ENCODE measurements around the gene FBXW11. TPM values are rescaled to one million over a fixed set of nuclear protein-coding genes. Genes with fewer than 3 reads are reported as not detected.

FBXW11 gene
- total and polyA plus RNA-seq, 2 of the 13 experiments (the other 11 are each of a cell fraction or from before 2014, with no cell fraction given): 31.7 to 53.6 TPM

DNA sequence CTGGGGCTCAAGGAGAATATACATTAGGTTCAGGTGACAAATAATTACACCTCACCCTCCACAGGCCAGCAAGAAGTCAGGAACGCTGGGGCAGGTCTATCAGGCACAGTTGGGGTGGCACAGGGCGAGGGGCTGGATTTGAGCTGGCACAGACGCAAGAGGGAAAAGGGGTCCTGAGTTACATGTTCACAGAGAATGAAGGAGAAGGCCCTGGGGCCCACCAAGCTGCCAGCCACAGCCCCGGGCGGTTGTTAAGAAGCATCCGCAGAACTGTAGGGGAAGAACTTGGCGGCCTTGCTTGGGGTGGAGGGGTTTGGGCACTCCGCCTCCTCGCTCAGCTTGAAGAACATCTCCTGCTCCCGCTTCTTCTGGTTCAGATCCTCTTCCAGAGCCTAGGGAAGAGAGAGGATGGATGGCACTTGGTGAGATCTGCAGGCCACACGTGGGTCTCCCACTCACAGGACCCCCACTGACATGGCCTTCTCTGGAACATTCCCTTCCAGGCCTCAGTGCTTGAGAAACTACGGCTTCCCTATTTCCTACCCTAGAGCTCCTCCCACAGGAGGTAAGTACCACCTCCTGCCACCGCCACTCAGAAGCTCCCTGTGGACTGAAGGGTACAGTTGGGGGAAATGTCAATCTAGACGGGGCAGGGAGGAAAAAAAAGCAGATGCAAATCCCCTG lies 38.3 kb upstream of the FBXW11 start:
- Histone ChIP-seq H3K36me3 (replicated peaks in 1 of 2; ENCODE audit: control insufficient read depth in 1 of 2, insufficient read depth in 2 of 2, low read length in 2 of 2) (no peaks in the 10 kb centered on the region; a peak in 1 of 5 replicates), H3K4me3 (replicated peaks in 1 of 3; ENCODE audit: insufficient read depth in 1 of 3, low read depth in 2 of 3, low read length in 3 of 3) (no peak overlapping the region), H3K9me3 (ENCODE audit: low read length) (no peaks in the 10 kb centered on the region), H3K4me1 (ENCODE audit: insufficient read depth, low read length) (peaks cover 20% of the 10 kb centered on the region), H3K4me2 (ENCODE audit: low read depth, low read length) (no peak overlapping the region), H3K27me3 (ENCODE audit: control insufficient read depth in 1 of 2, insufficient read depth in 2 of 2, low read length in 2 of 2) (no peaks in the 10 kb centered on the region; a peak in 1 of 5 replicates), H4K20me1 (ENCODE audit: insufficient read depth, low read length) (no peaks in the 10 kb centered on the region), H3K9ac (ENCODE audit: insufficient read depth, low read depth, low read length) (no peak overlapping the region), H3K27ac (ENCODE audit: extremely low read length, insufficient read depth, low read length) (no peak overlapping the region), H3K79me2 (ENCODE audit: insufficient read depth, low read length) (no peaks in the 10 kb centered on the region), H2AFZ (ENCODE audit: low read length) (no peak overlapping the region)
- in situ Hi-C loops (cut with HindIII; ENCODE audit: extremely low pct_ligation_motif_present, low pct_unique_long_range_greater_than_20kb): loop anchor here (5.0 kb wide), 2 partner anchors 132 to 627 kb away; partner anchors contain the start of gene FGF18
- ChIA-PET CTCF (ENCODE audit: low intra/inter-chr PET ratio, low total read pairs) (no interaction called here), POLR2A (no interaction called here)
- no peak for ATAC-seq
- BruUV-seq (replicated peaks): no TSS peak
- no peak for TF ChIP-seq ZNF383 (CRISPR knock-in tag; IDR thresholded peaks at IDR 0.05; ENCODE audit: borderline replicate concordance)
- TF ChIP-seq, protein P1, sequence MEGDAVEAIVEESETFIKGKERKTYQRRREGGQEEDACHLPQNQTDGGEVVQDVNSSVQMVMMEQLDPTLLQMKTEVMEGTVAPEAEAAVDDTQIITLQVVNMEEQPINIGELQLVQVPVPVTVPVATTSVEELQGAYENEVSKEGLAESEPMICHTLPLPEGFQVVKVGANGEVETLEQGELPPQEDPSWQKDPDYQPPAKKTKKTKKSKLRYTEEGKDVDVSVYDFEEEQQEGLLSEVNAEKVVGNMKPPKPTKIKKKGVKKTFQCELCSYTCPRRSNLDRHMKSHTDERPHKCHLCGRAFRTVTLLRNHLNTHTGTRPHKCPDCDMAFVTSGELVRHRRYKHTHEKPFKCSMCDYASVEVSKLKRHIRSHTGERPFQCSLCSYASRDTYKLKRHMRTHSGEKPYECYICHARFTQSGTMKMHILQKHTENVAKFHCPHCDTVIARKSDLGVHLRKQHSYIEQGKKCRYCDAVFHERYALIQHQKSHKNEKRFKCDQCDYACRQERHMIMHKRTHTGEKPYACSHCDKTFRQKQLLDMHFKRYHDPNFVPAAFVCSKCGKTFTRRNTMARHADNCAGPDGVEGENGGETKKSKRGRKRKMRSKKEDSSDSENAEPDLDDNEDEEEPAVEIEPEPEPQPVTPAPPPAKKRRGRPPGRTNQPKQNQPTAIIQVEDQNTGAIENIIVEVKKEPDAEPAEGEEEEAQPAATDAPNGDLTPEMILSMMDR (CRISPR knock-in tag; IDR thresholded peaks at IDR 0.05): peak; percentile 30
- TF ChIP-seq, protein P2, sequence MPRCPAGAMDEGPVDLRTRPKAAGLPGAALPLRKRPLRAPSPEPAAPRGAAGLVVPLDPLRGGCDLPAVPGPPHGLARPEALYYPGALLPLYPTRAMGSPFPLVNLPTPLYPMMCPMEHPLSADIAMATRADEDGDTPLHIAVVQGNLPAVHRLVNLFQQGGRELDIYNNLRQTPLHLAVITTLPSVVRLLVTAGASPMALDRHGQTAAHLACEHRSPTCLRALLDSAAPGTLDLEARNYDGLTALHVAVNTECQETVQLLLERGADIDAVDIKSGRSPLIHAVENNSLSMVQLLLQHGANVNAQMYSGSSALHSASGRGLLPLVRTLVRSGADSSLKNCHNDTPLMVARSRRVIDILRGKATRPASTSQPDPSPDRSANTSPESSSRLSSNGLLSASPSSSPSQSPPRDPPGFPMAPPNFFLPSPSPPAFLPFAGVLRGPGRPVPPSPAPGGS (CRISPR knock-in tag; IDR thresholded peaks at IDR 0.05): no peak
- TF ChIP-seq ZFP90 (CRISPR knock-in tag; IDR thresholded peaks at IDR 0.05; ENCODE audit: borderline replicate concordance): no peak
- 91% methylated on average over 14 of the region's 14 CpGs for WGBS (ENCODE audit: low lambda C conversion rate)
- intact Hi-C loops (cut with micrococcal nuclease; ENCODE audit: unreplicated experiment): loop anchor here (5.0 kb wide), 1 partner anchor 627 kb away; the partner anchor contains the start of gene FGF18
- DNase-seq (ENCODE audit: low spot score): no peak
- FAIRE-seq: no peak

All from HepG2 (cell line).